Upper lobe of left lung (tissue), 6 donors: ENCODE measurements around the gene STKLD1. TPM values are rescaled to one million over a fixed set of nuclear protein-coding genes. Genes with fewer than 3 reads are reported as not detected.

ENCODE experiments used
- ATAC-seq, 2 donors: fragments of 200-7000 bp; cut with Tn5 transposase; one replicate each; pipeline ENCODE4 v1.9.1; 2022; ENCODE audit warnings: mild to moderate bottlenecking in 2 of 2, moderate library complexity in 2 of 2; ENCODE audit not compliant: low FRiP score in 2 of 2
- DNase-seq, 2 donors: peaks; one replicate each; pipeline ENCODE4 v3.0.0-alpha.2; 2019 to 2020
- H3K27ac ChIP-seq, 4 donors: fragments of 200-600 bp; sonication (generic); one replicate each; pipeline ENCODE4 v1.5.1; 2016 to 2019
- H3K27me3 ChIP-seq, 4 donors: fragments of 200-600 bp; sonication (generic); one replicate each; pipeline ENCODE4 v1.5.1; 2017 to 2019
- H3K36me3 ChIP-seq, 4 donors: fragments of 200-600 bp; sonication (generic); one replicate each; pipeline ENCODE4 v1.5.1; 2016 to 2019
- H3K4me1 ChIP-seq, 4 donors: fragments of 200-600 bp; sonication (generic); one replicate each; pipeline ENCODE4 v1.5.1; 2018 to 2019
- H3K4me3 ChIP-seq, 4 donors: fragments of 200-600 bp; sonication (generic); one replicate each; pipeline ENCODE4 v1.5.1; 2017 to 2019; ENCODE audit warnings: mild to moderate bottlenecking in 2 of 4, moderate library complexity in 1 of 4
- H3K9me3 ChIP-seq, 4 donors: fragments of 200-600 bp; sonication (generic); one replicate each; pipeline ENCODE4 v1.5.1; 2018 to 2019
- EP300 ChIP-seq, 4 donors: sonication (generic); formaldehyde crosslinking; IDR thresholded peaks; one replicate each; pipeline ENCODE4 v1.5.1; 2017; ENCODE audit warnings: antibody characterized with exemption in 4 of 4, control low read depth in 2 of 4
- POLR2A ChIP-seq, 4 donors: fragments of 450-650 bp; IDR thresholded peaks; one replicate each; pipeline ENCODE4 v1.5.1; 2016 to 2017; ENCODE audit warnings: antibody characterized with exemption in 4 of 4, mild to moderate bottlenecking in 2 of 4
- POLR2AphosphoS5 ChIP-seq, 2 donors: sonication (generic); formaldehyde crosslinking; IDR thresholded peaks; one replicate each; pipeline ENCODE4 v1.5.1; 2017; ENCODE audit warnings: antibody characterized with exemption in 2 of 2
- WGBS, 2 donors: methylation state at CpG; one replicate each; pipeline ENCODE4 v1.1.5; 2017 to 2018; 5-methylcytosine and 5-hydroxymethylcytosine counted together
- total RNA-seq, 6 donors: library from RNA; depleted of rRNA in 4 of 6; stranded (reverse); fragments of >200 nt in 4 of 6; gene quantifications; one replicate each; pipeline versions ENCODE4 v1.1.0 to v1.2.1, GENCODE V29; 2016 to 2021
- TF ChIP-seq, protein P1 (sequence below), 6 experiments: fragments of 450-650 bp in 4 of 6; fragments of 200-600 bp in 2 of 6; sonication (generic) in 2 of 6; IDR thresholded peaks; one replicate each; pipeline ENCODE4 v1.5.1; 2016 to 2019; ENCODE audit warnings: antibody characterized with exemption in 6 of 6
- donor health status: DM: no; HTN: no; CAD: no; lungs with moderate emphysema.
- donor health status: DM: no; HTN: yes; CAD: no; lungs with severe emphysema.

STKLD1 gene
- total RNA-seq, 6 donors from 2014 or later: 0.59 to 3.1 (median 1.6) TPM; not detected in 2

DNA sequence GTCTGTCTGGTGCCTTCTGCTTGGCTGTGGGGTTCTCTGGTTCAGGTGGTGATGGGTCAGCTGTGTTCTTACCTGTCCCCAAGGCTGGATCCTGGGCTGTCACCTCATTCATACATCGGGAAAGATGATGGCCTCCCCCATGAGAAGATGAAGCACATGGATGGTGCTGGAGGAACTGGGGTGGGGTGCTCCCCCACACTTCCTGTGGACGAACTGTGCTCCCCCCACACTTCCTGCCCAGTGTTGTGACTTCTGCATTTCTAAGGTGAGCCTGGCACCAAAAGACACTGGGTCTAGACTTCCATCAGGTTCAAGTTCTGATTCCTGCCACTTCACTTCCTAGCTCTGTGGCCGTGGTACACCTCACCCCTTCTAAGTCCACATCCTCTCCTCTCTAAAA is 35.9 kb upstream of the STKLD1 start:
- 39 to 57% methylated on average over 3 of the region's 3 CpGs for WGBS, 2 donors
- H3K4me1 ChIP-seq: peaks cover 7 to 38% (median 13%) of the 10 kb centered on the region in 4 donors
- peaks cover 4 to 66% (median 42%) of the 10 kb centered on the region in 4 donors for H3K36me3 ChIP-seq
- no peak for DNase-seq
- TF ChIP-seq POLR2AphosphoS5 (IDR thresholded peaks at IDR 0.05) (no peak), POLR2A (IDR thresholded peaks at IDR 0.05) (no peak), EP300 (IDR thresholded peaks at IDR 0.05) (no peak)
- TF ChIP-seq, protein P1, sequence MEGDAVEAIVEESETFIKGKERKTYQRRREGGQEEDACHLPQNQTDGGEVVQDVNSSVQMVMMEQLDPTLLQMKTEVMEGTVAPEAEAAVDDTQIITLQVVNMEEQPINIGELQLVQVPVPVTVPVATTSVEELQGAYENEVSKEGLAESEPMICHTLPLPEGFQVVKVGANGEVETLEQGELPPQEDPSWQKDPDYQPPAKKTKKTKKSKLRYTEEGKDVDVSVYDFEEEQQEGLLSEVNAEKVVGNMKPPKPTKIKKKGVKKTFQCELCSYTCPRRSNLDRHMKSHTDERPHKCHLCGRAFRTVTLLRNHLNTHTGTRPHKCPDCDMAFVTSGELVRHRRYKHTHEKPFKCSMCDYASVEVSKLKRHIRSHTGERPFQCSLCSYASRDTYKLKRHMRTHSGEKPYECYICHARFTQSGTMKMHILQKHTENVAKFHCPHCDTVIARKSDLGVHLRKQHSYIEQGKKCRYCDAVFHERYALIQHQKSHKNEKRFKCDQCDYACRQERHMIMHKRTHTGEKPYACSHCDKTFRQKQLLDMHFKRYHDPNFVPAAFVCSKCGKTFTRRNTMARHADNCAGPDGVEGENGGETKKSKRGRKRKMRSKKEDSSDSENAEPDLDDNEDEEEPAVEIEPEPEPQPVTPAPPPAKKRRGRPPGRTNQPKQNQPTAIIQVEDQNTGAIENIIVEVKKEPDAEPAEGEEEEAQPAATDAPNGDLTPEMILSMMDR (IDR thresholded peaks at IDR 0.05): no peak
- no peak for ATAC-seq
- no peaks in the 10 kb centered on the region for H3K9me3 ChIP-seq
- H3K27me3 ChIP-seq: no peaks in the 10 kb centered on the region
- peak overlapping the region in 1 of 4 donors; percentile 10 for H3K4me3 ChIP-seq
- H3K27ac ChIP-seq: peak overlapping the region in 3 of 4 donors; percentile 33 to 59 (median 47)

GRCh38 chr9:133340916-133341315 is 35.2 kb upstream of the STKLD1 start:
- Histone ChIP-seq H3K9me3 (no peaks in the 10 kb centered on the region), H3K36me3 (peaks cover 4 to 72% (median 47%) of the 10 kb centered on the region in 4 donors), H3K27me3 (no peaks in the 10 kb centered on the region), H3K4me1 (peaks cover 4 to 34% (median 11%) of the 10 kb centered on the region in 4 donors), H3K27ac (peak overlapping the region in 3 of 4 donors; percentile 33 to 59 (median 47)), H3K4me3 (peak overlapping the region in 1 of 4 donors; percentile 10)
- 69 to 83% methylated on average over 6 to 13 of the region's 13 CpGs for WGBS, 2 donors
- DNase-seq: peak in 1 of 2 donors; percentile 38
- TF ChIP-seq POLR2A (IDR thresholded peaks at IDR 0.05) (no peak), POLR2AphosphoS5 (IDR thresholded peaks at IDR 0.05) (no peak), EP300 (IDR thresholded peaks at IDR 0.05) (no peak)
- TF ChIP-seq, protein P1 (IDR thresholded peaks at IDR 0.05): no peak
- ATAC-seq: no peak

DNA sequence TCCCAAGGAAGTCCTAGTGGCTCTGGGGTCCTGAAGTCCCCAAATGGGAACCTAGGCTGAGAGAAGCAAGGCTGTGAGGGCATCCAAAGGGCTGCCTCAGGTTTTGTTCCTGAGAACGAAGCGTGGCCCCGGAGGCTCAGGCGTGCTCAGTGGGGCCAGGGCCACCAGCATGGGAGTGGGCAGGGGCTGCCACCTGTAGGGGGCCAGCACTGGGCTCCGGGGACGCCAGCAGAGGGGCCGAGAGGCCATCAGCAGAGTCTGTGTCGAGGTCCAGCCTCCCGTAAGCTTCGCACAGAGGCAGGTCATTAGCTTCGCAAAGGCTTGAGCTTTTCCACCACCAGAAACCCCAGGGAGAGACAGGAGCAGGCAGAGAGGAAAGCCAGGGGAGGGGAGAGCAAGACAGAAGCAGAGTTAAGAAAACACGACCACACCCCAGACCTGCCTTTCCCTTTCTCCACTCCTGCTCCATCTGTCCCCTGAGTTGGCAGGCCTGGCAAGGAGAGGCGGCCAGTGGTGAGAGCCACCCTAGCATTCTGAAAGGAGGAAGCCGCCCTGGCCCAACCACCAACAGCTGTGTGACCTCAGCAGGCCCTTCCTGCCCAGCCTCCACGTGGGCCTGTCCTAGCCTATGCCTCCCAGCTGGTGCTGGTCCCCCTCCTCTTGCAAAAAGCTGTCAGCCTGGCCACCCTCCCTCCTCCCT is 34.6 kb upstream of the STKLD1 start:
- Histone ChIP-seq H3K9me3 (no peaks in the 10 kb centered on the region), H3K36me3 (peaks cover 4 to 72% (median 47%) of the 10 kb centered on the region in 4 donors), H3K27me3 (no peaks in the 10 kb centered on the region), H3K4me1 (peaks cover 9 to 35% (median 13%) of the 10 kb centered on the region in 4 donors), H3K27ac (peak overlapping the region; percentile 33 to 62 (median 53)), H3K4me3 (peak overlapping the region in 1 of 4 donors; percentile 10)
- ATAC-seq (peak; percentile 80 to 83), DNase-seq (peak; percentile 65 to 70)
- 77 to 83% methylated on average over 14 of the region's 15 CpGs for WGBS, 2 donors
- TF ChIP-seq POLR2A (IDR thresholded peaks at IDR 0.05) (no peak), POLR2AphosphoS5 (IDR thresholded peaks at IDR 0.05) (no peak), EP300 (IDR thresholded peaks at IDR 0.05) (no peak)
- TF ChIP-seq, protein P1 (IDR thresholded peaks at IDR 0.05): no peak

- Histone ChIP-seq H3K4me3 (no peak overlapping the region), H3K27ac (peak overlapping the region in 2 of 4 donors; percentile 23 to 33), H3K4me1 (peaks cover 11 to 36% (median 15%) of the 10 kb centered on the region in 4 donors), H3K36me3 (peaks cover 4 to 72% (median 47%) of the 10 kb centered on the region in 4 donors), H3K9me3 (no peaks in the 10 kb centered on the region), H3K27me3 (no peaks in the 10 kb centered on the region)
- WGBS, 2 donors: 77 to 85% methylated on average over 10 to 12 of the region's 12 CpGs
- DNase-seq (no peak), ATAC-seq (no peak)
- TF ChIP-seq POLR2AphosphoS5 (IDR thresholded peaks at IDR 0.05): no peak
- TF ChIP-seq EP300 (IDR thresholded peaks at IDR 0.05): no peak
- TF ChIP-seq, protein P1 (IDR thresholded peaks at IDR 0.05): no peak
- no peak for TF ChIP-seq POLR2A (IDR thresholded peaks at IDR 0.05)
Measured at GRCh38 chr9:133342069-133342406, 34.1 kb upstream of the STKLD1 start.
